ENCODE results near the gene CBARP. TPM values are rescaled to one million over a fixed set of nuclear protein-coding genes. Genes with fewer than 3 reads are reported as not detected.
"Not testable (repeated sequence)": the region's sequence is repeated elsewhere in the genome, so short reads cannot be mapped to it uniquely, and the experiment has no call there.

CBARP gene
- total RNA-seq, 1 donor from 2014 or later: 13.9 TPM

DNA sequence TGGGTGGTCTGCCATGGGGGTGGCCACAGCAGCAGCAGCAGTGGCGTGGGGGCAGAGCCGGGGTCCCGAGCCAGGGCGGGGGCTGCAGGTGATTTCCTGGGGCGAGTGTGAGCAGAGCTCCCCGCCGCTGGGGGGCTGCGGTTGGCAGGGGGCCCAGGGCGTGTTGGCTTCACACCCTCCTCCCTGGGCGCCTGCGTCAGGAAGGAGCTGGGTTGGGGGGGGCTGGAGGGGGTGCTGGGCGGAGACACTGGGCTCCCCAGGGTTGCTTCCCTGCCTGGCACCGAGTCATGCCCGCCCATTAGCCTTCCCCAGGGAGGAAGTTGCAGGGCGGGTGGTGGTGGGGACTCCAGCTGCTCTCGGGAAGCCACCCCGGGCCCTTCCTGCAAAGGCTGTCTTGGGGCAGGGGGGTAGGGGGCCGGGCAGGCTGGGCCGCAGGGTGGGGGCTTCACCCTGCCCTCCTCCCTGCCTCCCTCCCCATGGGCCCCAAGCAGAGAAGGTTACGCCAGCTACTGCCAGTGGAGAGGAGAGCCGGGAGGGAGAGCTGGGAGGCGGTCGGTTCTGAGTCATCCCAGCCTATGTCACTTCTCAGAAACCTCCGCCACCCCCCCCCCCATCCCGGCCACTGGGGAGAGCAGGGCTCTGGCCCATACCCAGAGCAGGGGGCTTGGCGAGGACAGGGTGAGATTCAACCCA lies 15.2 kb upstream of the CBARP start:
- no peak for DNase-seq (ENCODE audit: extremely low read depth, low read depth, low spot score)

DNA sequence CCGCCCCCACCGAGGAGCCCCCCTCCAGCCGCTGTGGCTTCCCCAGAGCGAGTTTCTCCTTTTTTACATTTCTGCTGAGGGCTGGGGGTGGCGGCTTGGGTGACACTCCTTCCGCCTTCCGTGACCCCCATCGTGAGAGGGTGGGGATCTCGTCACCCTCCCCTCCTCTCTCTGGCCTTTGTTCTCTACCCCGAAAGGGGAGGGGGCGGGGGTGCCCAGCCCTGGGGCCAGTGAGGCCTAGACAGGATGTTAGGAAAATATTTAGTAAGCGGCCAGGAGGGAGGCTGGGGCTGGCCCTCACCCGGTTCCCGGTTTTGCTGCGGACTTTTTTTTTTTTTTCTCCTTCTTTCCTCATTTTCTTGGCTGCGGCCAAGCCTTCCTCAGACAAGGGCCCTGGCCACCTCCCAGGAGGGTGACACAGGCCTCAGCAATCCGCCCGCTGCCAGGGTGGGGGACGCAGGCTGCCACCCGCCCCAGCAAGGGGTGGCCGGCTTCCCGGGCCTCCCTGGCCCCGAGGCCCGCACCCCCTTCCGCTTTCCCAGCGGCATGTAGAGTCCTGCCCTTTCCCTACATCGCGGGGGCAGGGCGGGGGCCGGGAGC lies 14.5 kb upstream of the CBARP start:
- no peak for DNase-seq (ENCODE audit: extremely low read depth, low read depth, low spot score)

DNA sequence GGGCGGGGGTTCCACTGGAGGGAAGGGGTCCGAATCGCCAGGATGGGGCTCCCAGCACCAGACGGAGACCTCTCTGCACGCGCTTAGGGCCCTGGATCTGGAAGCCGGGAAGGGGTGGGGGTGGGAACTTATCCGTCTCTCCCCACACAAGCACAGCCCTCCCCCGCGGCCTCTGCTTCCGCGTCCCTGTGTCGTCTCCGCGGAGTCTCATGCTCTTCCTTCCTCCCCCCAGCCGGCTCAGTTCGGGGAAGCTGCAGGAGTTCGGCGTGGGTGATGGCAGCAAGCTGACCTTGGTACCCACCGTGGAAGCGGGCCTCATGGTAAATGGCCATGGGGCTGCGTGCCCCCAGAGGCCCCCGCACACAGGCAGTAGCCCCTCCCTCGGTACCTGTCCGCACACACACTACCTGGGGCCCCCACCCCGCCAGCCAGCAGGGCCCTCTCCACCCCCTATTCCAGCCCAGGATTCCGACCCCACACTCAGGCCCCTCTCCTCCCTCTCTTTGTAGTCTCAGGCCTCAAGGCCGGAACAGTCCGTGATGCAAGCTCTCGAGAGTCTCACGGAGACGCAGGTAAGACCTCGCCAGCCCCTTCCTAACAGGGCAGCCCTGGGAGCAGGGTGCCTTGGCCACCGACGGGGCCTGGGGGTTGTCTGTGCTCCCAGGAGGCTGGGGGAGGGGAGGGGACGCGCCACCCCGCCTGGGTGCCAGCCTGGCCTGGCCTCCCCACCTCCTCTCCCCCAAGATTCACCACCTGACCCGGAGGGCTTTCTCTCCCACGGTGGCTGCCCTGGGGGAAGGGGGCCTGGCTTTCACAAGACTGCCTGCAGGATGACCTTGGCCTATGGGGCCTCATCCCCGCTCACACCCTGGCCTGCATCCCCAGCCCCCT lies 13.8 kb upstream of the CBARP start:
- no peak for DNase-seq (ENCODE audit: extremely low read depth, low read depth, low spot score)

DNA sequence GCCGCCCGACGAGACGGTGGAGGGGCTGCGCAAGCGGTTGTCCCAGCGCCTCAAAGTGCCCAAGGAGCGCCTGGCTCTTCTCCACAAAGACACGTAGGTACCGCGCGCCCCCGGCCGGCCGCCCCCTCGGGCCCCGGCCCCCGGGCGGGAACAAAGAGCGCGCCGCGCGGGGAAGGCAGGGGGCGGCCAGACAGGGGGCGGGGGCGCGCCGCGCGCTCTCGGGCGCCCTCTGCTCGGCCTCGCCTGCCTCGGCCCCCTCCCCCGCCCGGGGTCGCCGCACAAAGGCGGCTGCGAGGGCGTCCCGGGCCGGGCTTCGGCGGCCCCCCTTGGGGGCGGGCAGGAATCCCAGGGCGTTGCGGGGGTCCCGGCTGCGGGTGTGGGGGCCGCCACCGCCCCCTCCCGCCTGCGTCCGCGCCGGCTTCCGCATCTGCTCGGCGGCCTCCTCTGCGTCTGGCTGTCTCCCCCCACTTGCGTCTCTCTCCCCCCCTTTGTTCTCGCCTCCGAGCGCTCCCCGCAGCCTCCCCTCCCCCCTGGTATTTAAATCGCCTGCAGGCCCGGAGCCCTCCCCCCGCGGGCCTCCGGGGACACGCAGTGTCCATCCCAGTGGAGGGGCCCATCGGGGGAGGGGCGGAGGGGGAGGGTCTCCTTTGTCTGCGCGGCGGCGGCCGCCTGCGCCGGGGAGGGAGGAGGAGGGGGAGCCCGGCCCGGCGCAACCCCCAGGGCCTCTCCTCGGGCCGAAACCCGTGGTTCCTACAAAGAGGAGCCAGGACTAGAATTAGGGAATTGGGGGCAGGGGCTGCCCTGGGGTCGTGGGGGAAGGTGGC lies 12.8 kb upstream of the CBARP start:
- DNase-seq (ENCODE audit: extremely low read depth, low read depth, low spot score): no peak

DNA sequence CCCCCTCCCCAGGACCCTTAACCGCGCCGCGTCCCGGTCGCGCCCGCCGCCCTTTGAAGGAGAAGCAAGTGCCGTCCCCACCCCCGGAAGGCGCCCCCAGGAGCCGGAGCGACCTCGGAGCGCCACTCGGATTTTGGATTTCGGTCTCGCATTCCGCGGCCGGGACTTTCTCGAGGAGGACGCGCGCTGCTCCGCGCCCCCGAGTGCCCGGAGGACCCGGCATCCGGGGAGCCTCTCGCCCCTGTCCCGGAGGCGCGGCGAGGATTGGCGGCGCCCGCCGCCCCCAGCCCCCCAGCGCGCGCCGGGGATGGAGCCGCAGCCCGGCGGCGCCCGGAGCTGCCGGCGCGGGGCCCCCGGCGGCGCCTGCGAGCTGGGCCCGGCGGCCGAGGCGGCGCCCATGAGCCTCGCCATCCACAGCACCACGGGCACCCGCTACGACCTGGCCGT lies 12.2 kb upstream of the CBARP start:
- no peak for DNase-seq (ENCODE audit: extremely low read depth, low read depth, low spot score)

DNA sequence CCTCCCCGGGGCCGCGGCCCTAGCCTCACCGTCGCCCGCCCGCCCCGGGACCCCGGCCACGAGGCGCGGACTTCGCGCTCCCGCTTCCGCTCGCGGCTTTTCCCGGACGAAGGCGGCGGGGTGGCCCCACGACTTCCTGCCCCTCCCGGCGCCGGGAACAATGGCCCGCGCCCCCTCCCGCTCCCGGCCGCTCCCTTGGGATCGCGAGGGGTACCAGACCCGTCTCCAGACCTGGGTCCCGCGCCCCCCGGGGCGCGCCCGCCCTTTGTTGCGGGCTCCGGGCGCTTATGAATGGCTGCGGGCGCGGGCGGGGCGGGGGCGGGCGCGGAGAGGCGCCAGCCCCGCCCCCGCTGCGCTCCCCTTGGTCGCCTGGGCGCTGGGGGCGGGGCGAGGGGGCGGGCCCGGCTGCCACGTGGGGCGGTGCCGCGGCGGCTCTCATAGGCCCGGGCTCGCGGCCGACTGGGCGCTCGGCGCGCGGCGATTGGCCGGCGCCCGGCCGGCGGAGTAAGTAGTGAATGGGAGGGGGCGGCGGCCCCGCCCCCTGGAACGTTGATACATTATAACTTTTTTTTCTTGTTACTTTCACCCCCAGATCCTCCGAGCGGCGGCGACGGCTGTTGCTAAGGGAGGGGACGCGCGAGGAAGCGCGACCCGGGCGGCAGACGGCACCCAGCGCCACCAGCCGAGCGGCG lies 11.6 kb upstream of the CBARP start:
- no peak for DNase-seq (ENCODE audit: extremely low read depth, low read depth, low spot score)

DNA sequence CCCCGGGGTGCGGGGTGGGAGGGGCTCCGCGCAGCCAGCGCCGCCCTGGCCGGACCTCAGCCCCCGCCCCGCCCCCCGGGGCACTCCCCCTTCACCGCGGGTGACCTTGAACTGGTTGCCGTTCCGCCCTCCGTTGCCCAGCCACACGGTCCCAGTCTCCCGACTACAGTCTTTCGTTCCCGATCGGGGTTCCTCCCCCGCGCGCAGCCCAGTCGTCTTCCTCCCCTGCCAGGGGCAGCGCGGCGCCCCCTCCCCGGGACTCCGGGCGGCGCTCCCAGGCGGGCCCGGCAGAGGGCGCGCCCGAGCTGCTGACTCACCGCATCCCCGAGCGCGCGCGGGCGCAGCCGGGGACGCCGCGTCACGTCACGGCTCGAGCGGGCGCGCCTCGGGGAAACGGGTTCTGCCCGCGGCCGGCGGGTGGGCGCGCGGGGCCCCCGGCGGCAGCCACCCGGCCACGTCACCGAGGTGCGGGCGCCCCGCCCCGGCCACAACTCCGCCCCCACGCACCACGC lies 11.0 kb upstream of the CBARP start:
- no peak for DNase-seq (ENCODE audit: extremely low read depth, low read depth, low spot score)

DNA sequence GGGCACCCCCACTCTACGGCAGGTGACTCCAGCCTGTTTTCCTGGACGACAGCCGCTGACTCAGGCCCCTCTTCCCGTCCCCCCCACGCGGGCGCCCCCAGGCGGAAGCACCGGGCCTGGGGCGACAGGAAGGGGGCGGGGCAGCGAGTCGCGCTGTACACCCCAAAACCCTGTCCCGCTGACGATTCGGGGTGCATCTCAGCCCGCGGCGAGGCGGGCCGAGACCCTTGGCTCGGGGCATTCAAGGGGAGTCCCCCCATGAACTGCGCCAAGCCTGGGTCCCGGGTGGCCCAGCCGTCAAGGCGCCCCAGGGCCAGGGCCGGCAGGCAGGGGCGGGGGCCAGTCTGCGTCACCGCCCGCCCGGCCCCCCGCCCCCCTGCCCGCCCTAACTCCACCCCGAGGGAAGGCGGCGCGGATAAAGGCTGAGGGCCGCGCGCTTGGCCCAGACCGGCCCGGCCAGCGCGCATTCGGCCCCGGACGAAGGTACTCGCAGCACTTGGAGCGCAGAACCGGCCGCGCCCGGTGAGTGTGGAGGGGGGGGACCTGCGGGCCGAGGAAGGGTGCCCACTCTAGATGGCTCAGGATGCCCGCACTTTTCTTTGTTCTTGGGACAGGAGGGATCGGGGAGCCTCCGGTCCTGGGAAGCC lies 10.5 kb upstream of the CBARP start, which contains the start of gene MIDN:
Gene MIDN (plus strand): TSS at position 445 of the 647 bp plus-strand sequence. CDS start 1,714 bp downstream, outside the sequence.
- no peak for DNase-seq (ENCODE audit: extremely low read depth, low read depth, low spot score)

DNA sequence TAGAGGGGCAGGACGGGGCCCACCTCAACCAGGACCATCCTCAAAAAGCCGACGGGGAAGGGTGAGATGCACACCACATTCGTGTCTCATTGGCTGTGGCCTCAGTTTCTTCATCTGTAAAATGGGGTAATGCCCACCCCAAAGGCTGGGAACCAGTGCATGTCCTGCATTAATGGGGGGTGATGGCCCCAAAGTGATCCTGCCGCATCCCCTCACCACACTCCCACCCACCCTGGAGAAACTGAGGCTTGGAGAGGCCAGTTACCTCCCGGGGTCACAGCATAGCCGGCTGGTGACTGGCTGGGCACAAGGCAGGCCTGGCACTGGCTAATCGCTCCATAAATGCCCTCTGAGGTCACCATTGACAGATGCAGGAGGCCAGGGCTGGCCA lies 9.9 kb upstream of the CBARP start:
- no peak for DNase-seq (ENCODE audit: extremely low read depth, low read depth, low spot score)

DNA sequence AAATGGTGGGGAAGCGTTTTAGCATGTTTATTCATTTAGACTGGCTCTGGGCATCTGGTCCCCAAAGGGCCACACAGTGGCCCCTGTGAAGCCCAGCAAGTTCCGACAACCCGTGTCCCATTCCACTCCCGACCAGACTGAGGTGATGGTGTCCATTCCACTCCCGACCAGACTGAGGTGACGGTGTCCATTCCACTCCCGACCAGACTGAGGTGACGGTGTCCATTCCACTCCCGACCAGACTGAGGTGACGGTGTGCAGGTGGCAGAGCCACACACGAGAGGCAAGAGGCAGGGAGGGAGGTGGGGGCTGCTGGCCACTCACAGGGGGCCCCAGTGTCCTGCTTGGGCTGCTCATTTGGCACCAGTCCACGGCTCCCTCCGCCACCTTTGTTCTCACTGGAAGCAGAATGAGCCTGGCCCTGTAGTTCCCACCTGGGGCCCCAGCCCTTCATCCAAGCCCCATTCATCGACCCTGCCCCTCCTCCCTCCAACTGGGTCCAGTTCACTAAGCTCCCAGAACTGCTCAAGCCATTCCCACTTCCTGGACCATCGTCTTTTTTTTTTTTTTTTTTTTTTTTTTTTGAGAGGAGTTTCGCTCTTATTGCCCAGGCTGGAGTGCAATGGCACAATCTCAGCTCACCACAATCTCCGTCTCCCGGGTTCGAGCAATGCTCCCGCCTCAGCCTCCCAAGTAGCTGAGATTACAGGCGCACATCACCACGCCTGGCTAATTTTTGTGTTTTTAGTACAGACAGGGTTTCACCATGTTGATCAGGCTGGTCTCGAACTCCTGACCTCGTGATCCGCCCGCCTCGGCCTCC lies 8.7 kb upstream of the CBARP start:
- DNase-seq (ENCODE audit: extremely low read depth, low read depth, low spot score): not testable (repeated sequence)

DNA sequence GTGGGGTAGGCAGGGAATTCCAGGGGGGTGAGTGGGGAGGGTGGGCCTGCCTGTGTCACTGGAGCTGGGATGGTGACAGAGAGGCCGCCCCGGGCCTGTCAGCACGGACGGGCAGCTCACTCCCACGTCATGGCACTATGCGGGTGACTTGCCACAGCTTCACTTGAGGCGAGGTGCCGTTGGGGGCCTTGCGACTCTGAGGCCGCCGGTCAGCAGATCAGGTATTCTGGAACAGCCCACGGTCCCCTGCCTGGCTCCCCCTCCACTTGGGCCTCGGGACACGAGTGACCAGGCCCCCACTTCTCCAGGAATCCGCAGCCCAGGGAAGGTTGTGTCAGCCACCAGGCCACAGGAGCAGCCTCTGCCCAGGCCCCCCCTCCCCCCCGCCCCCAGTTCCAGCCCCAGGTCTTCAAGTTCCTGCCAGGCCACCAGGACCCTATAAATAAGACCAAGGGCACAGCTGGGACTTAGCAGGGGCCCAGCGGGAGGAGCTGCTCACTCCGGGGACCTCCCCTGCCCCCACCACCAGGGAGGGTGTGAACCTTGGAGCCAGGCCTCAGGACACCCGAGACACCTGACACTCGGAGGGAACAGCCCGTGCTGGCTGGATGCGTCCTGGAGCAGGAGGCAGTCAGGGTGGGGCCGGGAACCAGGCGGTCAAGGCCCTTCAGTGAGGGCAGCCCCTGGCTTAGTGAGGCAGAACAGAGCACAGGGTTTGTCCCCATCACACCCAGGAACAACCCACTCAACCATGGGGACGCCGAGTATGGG lies 7.9 kb upstream of the CBARP start:
- DNase-seq (ENCODE audit: extremely low read depth, low read depth, low spot score): no peak

DNA sequence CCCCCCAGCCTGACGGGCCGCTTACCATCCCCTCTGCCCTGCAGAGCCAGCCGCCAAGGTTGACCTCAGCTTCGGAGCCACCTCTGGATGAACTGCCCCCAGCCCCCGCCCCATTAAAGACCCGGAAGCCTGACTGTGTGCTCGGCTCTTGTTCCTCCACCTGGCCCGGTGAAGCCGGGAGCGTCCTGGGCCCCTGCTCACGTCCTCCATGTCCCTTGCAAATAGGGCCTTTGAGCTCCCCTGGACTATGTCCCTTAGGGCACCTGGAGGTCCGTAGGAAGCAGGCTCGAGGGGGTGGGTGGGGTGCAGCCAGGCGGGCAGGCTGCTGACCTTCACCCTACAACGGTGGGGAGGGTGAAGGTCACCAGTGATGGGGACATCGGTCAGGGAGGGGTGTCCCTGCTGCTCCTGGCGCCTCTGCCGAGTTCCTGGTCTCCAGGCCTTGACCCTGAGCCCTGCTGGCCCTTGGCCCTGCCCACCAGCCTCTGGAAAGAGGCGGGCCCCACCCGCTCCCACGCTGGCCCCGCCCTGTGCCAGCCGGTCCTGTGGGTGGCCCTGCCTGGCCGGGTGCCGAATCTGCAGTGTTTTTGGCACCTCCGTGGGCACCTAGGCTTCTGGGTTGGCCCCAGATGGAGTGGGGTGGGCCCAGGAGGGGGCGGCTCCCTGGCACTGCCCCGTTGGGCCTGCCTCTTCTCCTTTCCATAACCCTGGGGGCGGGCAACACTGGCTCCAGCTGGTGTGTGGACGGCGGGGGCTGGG lies 7.1 kb upstream of the CBARP start:
- DNase-seq (ENCODE audit: extremely low read depth, low read depth, low spot score): no peak

DNA sequence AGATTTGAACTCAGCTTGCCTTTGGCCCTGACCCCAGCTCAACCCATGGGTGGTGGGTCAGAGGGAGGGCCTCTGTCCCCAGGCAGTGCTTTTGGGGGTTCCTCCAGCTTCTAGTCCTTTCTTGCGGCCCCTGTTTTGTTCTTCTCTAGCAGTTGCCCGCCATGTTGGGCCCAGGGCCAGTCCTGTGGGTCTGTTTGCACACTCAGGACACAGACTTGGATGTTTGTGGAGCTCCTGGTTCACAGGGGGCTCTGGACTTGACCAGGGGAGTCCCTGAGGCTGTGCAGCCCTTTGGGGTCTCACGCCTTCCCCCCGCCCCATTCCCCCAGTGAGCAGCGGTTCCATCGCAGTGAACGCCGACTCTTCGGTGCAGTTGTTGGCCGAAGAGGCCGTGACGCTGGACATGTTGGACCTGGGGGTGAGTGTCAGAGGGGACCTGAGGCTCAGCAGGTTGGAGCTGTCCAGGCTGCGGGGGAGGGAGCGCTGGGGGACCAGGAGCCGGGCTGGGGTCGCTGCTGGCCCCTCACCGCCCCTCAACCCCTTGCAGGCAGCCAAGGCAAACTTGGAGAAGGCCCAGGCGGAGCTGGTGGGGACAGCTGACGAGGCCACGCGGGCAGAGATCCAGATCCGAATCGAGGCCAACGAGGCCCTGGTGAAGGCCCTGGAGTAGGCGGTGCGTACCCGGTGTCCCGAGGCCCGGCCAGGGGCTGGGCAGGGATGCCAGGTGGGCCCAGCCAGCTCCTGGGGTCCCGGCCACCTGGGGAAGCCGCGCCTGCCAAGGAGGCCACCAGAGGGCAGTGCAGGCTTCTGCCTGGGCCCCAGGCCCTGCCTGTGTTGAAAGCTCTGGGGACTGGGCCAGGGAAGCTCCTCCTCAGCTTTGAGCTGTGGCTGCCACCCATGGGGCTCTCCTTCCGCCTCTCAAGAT lies 6.2 kb upstream of the CBARP start:
- DNase-seq (ENCODE audit: extremely low read depth, low read depth, low spot score): no peak

DNA sequence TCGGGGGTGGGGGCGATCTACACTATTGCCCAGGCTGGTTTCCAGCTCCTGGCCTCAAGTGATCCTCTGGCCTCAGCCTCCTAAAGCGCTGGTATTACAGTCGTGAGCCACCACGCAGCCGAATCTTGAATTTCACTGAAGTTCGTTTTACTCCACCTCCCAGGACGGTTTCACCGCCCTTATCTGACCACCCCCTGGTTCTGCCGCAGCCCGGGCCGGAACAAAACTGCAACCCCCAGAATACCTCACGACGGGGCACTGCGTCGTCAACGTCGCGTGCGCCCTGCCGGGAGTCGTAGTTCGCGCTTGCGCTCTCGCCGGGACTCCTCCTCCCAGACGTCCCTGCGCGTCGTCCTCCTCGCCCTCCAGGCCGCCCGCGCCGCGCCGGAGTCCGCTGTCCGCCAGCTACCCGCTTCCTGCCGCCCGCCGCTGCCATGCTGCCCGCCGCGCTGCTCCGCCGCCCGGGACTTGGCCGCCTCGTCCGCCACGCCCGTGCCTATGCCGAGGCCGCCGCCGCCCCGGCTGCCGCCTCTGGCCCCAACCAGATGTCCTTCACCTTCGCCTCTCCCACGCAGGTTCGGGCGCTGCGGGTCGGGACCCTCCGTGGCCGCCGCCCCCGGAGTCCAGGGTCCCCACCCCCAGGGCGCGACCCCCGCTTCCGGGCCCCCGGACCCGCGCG lies 3.8 kb upstream of the CBARP start, which contains the start of gene ATP5F1D:
Gene ATP5F1D (plus strand): TSS at position 335 of the 679 bp plus-strand sequence. CDS start 100 bp downstream, at position 435.
- DNase-seq (ENCODE audit: extremely low read depth, low read depth, low spot score): no peak

DNA sequence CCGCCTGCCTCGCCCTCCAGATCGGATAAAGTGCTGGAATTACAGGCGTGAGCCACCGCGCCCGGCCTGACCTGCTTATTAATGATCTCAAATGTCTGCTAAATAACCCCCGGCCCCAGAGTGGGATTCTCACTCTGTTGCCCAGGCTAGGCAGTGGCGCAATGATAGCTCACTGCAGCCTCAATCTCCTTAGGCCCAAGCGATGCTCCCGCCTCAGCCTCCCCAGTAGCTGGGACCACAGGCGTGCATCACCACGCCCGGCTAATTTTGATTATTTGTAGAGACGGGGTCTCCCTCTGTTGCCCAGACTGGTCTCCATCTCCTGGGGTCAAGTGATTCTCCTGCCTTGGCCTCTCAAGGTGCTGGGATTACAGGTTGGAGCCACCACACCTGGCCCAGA lies 3.1 kb upstream of the CBARP start:
- no peak for DNase-seq (ENCODE audit: extremely low read depth, low read depth, low spot score)
